H1 (cell line): ENCODE measurements around the gene HK2. TPM values are rescaled to one million over a fixed set of nuclear protein-coding genes. Genes with fewer than 3 reads are reported as not detected.

Source experiments
- ASH2L ChIP-seq: fragments of 200-600, 300-600 bp; sonication (generic); IDR thresholded peaks from one replicate; pipeline ENCODE4 v1.7.1; 2017; ENCODE audit warnings: low read length
- BCL11A ChIP-seq, 2 experiments: IDR thresholded peaks; one replicate each; pipeline ENCODE4 v1.6.1; 2011; ENCODE audit warnings: low read depth in 2 of 2, low read length in 2 of 2, mild to moderate bottlenecking in 2 of 2
- CBX5 ChIP-seq: fragments of 300-800, 300-1000 bp; sonication (generic); IDR thresholded peaks from 2 replicates; pipeline ENCODE4 v1.7.1; 2016; ENCODE audit warnings: antibody characterized with exemption, low read length, low read depth
- CTBP2 ChIP-seq: IDR thresholded peaks from 2 replicates; pipeline ENCODE4 v1.7.0; 2011; ENCODE audit warnings: borderline replicate concordance, mild to moderate bottlenecking, moderate library complexity, mixed read lengths, low read length; ENCODE audit not compliant: insufficient read depth, insufficient read length
- EGR1 ChIP-seq: IDR thresholded peaks from 2 replicates; pipeline ENCODE4 v1.6.1; 2011; ENCODE audit warnings: low read depth, low read length, borderline replicate concordance
- EP300 ChIP-seq, 2 experiments: IDR thresholded peaks; 1 replicate in 1 of 2; 2 replicates in 1 of 2; pipeline ENCODE4 v1.6.1; 2011 to 2012; ENCODE audit warnings: low read depth in 2 of 2, low read length in 2 of 2, mild to moderate bottlenecking in 2 of 2, borderline replicate concordance in 1 of 2, inconsistent platforms in 1 of 2, moderate library complexity in 1 of 2
- HDAC6 ChIP-seq: IDR thresholded peaks from one replicate; pipeline ENCODE4 v1.7.1; 2012; ENCODE audit warnings: low read depth, mild to moderate bottlenecking, inconsistent platforms, low read length, moderate library complexity
- KDM1A ChIP-seq: fragments of 200-600, 300-600 bp; sonication (generic); IDR thresholded peaks from 2 replicates; pipeline ENCODE4 v1.7.1; 2016; ENCODE audit warnings: mild to moderate bottlenecking, low read length, borderline replicate concordance
- KDM5A ChIP-seq: fragments of 200-600 bp; IDR thresholded peaks from 2 replicates; pipeline ENCODE4 v1.7.1; 2012; ENCODE audit warnings: mild to moderate bottlenecking, low read length, inconsistent platforms, mixed read lengths
- PHF8 ChIP-seq: fragments of 200-600 bp; sonication (generic); conservative IDR thresholded peaks from 2 replicates; pipeline ENCODE4 v1.7.1; 2012; ENCODE audit warnings: low read depth, mild to moderate bottlenecking, inconsistent platforms, low read length, moderate library complexity
- POLR2AphosphoS5 ChIP-seq: IDR thresholded peaks from 2 replicates; pipeline ENCODE4 v1.6.1; 2011; ENCODE audit warnings: low read depth, low read length
- RBBP5 ChIP-seq: IDR thresholded peaks from 2 replicates; pipeline ENCODE4 v1.7.1; 2012; ENCODE audit warnings: low read depth, mild to moderate bottlenecking, inconsistent platforms, low read length, moderate library complexity, borderline replicate concordance
- SAP30 ChIP-seq: fragments of 300-600 bp; sonication (generic); IDR thresholded peaks from 2 replicates; pipeline ENCODE4 v1.7.1; 2012; ENCODE audit warnings: low read length, moderate library complexity, mild to moderate bottlenecking, inconsistent platforms; ENCODE audit not compliant: insufficient read depth, insufficient replicate concordance
- SIN3A ChIP-seq, 2 experiments: IDR thresholded peaks in 1 of 2; conservative IDR thresholded peaks in 1 of 2; 2 replicates each; pipeline ENCODE4 v1.6.1; 2011 to 2012; ENCODE audit warnings: low read length in 2 of 2, improper control_type of control experiment in 1 of 2, low read depth in 1 of 2, mild to moderate bottlenecking in 1 of 2
- SIX5 ChIP-seq: IDR thresholded peaks from 2 replicates; pipeline ENCODE4 v1.6.1; 2011; ENCODE audit warnings: mild to moderate bottlenecking, low read depth, low read length
- SP1 ChIP-seq: IDR thresholded peaks from 2 replicates; pipeline ENCODE4 v1.6.1; 2011; ENCODE audit warnings: low read depth, low read length
- SRF ChIP-seq: IDR thresholded peaks from 2 replicates; pipeline ENCODE4 v1.6.1; 2011; ENCODE audit warnings: mild to moderate bottlenecking, low read depth, low read length, moderate library complexity
- SUZ12 ChIP-seq: fragments of 200-600 bp; sonication (generic); IDR thresholded peaks from 2 replicates; pipeline ENCODE4 v1.6.1; 2012; ENCODE audit warnings: mild to moderate bottlenecking, inconsistent platforms, low read length, moderate library complexity, mixed read lengths
- TAF1 ChIP-seq: IDR thresholded peaks from 2 replicates; pipeline ENCODE4 v1.6.1; 2011; ENCODE audit warnings: mild to moderate bottlenecking, low read depth, low read length
- TAF7 ChIP-seq: optimal IDR thresholded peaks from 2 replicates; pipeline ENCODE3; 2011; ENCODE audit warnings: low read depth, mild to moderate bottlenecking, inconsistent platforms, low read length, moderate library complexity, borderline replicate concordance
- USF2 ChIP-seq: IDR thresholded peaks from 2 replicates; pipeline ENCODE4 v1.6.1; 2011; ENCODE audit warnings: low read length, improper control_type of control experiment
- ZNF274 ChIP-seq: IDR thresholded peaks from 2 replicates; pipeline ENCODE4 v1.7.0; 2012; ENCODE audit warnings: low read length, borderline replicate concordance; ENCODE audit errors: extremely low read depth
- polyA plus RNA-seq, 7 experiments: library from polyadenylated mRNA; depleted of rRNA in 3 of 7; stranded (reverse) in 5 of 7; unstranded in 2 of 7; fragments of >200 nt in 5 of 7; fragments of 200-250 nt in 2 of 7; gene quantifications; 1 replicate in 5 of 7; 2 replicates in 1 of 7; 4 replicates in 1 of 7; pipeline versions ENCODE4 v1.2.1 to v1.2.3, GENCODE V29; 2011 to 2013; ENCODE audit warnings: missing spikeins in 2 of 7, mixed read lengths in 2 of 7
- total RNA-seq: library from RNA; stranded (reverse); fragmentation: NEBNext Ultra II Directional; extraction: Animal tissue kit (Norgen Biotek cat#: 25700); gene quantifications from 2 replicates; pipeline ENCODE4 v1.2.1, GENCODE V29; 2021

The HK2 gene
- total and polyA plus RNA-seq, 2 of the 8 experiments (the other 6 are each of a cell fraction or from before 2014, with no cell fraction given): 22.1 to 61.9 TPM

- TF ChIP-seq CBX5: no peak
- peak; percentile 47 for TF ChIP-seq SP1
- peak; percentile 12 for TF ChIP-seq SAP30
- TF ChIP-seq BCL11A (IDR thresholded peaks at IDR 0.05; ENCODE audit: low read depth in 2 of 2, low read length in 2 of 2): no peak
- TF ChIP-seq SUZ12: no peak
- TF ChIP-seq PHF8: peak; percentile 90
- no peak for TF ChIP-seq KDM5A
- peak; percentile 72 for TF ChIP-seq TAF1
- peak; percentile 37 for TF ChIP-seq TAF7
- TF ChIP-seq EP300 (IDR thresholded peaks at IDR 0.05; ENCODE audit: borderline replicate concordance in 1 of 2, low read depth in 2 of 2, low read length in 2 of 2): 0 out of 3 replicates have a peak, but pooled peaks of 1 of the 2 experiments have one; percentile 4
- no peak for TF ChIP-seq EGR1
- TF ChIP-seq HDAC6: no peak
- TF ChIP-seq SRF: no peak
- TF ChIP-seq RBBP5: 0 out of 2 replicates have a peak, but pooled peaks have one; percentile 67
- no peak for TF ChIP-seq ZNF274
- TF ChIP-seq SIN3A (conservative IDR thresholded peaks at IDR 0.05 in 1 of 2, IDR thresholded peaks at IDR 0.05 in 1 of 2; ENCODE audit: low read depth in 1 of 2, low read length in 2 of 2): peak; percentile 21 to 74; a peak in 1 of 4 replicates
- no peak for TF ChIP-seq KDM1A
- TF ChIP-seq POLR2AphosphoS5: peak; percentile 52; the same call in 1 of the 2 replicates
- TF ChIP-seq SIX5: no peak
- no peak for TF ChIP-seq USF2
- peak; percentile 90 for TF ChIP-seq ASH2L
- TF ChIP-seq CTBP2: no peak
Observed at GRCh38 chr2:74834792-74835755, 1.1 kb downstream of the HK2 start (continued).
